Gastrocnemius medialis (tissue), 4 donors: ENCODE data around the gene RGMA.
A peak's percentile ranks its signal among the peaks of the same experiment; 100 is the strongest.

Experiments used
- POLR2A ChIP-seq, 2 donors: fragments of 450-650 bp; IDR thresholded peaks; one replicate each; pipeline ENCODE4 v1.6.1; 2017; ENCODE audit warnings: antibody characterized with exemption in 2 of 2, mild to moderate bottlenecking in 2 of 2, moderate library complexity in 2 of 2
- TF ChIP-seq, protein P1 (sequence below), 5 experiments: fragments of 450-650 bp in 3 of 5; fragments of 200-600 bp in 2 of 5; sonication (generic) in 2 of 5; IDR thresholded peaks in 4 of 5; conservative IDR thresholded peaks in 1 of 5; 1 replicate in 4 of 5; 2 replicates in 1 of 5; pipeline ENCODE4 v1.5.1; 2016 to 2019; ENCODE audit warnings: antibody characterized with exemption in 5 of 5, mild to moderate bottlenecking in 3 of 5, moderate library complexity in 3 of 5

DNA sequence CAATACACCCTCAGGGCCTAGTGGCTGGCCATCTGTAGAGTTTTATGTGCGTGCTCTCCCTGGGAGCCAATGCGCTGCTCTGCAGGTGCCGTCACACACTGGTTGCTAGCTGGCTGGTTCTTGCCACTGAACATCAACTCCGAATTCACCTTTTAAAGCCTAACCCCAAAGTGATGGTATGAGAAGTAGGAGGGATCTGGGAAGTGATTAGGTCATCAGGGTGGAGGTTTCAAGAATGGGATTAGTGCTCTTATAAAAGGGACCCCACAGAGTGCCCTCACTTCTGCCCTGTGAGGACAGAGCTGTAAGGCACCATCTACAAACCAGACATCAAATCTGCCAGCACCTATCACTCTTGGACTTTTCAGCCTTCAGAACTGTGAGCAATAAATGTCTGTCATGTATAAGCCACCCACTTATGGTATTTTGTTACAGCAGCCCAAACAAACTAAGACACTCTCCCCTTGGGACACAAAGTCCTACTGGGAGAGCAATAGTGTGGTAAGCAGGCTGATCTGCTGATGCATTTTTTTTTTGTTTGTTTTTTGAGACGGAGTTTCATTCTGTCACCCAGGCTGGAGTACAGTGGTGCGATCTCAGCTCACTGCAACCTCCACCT is 20.3 kb downstream of the RGMA start:
- TF ChIP-seq, protein P1, sequence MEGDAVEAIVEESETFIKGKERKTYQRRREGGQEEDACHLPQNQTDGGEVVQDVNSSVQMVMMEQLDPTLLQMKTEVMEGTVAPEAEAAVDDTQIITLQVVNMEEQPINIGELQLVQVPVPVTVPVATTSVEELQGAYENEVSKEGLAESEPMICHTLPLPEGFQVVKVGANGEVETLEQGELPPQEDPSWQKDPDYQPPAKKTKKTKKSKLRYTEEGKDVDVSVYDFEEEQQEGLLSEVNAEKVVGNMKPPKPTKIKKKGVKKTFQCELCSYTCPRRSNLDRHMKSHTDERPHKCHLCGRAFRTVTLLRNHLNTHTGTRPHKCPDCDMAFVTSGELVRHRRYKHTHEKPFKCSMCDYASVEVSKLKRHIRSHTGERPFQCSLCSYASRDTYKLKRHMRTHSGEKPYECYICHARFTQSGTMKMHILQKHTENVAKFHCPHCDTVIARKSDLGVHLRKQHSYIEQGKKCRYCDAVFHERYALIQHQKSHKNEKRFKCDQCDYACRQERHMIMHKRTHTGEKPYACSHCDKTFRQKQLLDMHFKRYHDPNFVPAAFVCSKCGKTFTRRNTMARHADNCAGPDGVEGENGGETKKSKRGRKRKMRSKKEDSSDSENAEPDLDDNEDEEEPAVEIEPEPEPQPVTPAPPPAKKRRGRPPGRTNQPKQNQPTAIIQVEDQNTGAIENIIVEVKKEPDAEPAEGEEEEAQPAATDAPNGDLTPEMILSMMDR (IDR thresholded peaks at IDR 0.05 in 4 of 5, conservative IDR thresholded peaks at IDR 0.05 in 1 of 5): no peak
- TF ChIP-seq POLR2A (IDR thresholded peaks at IDR 0.05): peak; percentile 61 to 79
